HG03280 (cell line): ENCODE measurements around the gene TRAFD1.
"Not testable (repeated sequence)": the region's sequence is repeated elsewhere in the genome, so short reads cannot be mapped to it uniquely, and the experiment has no call there.

Source experiments
- ATAC-seq: cut with Tn5 transposase; IDR thresholded peaks from one replicate; pipeline ENCODE4 v1.9.1; 2021; ENCODE audit warnings: mild to moderate bottlenecking, moderate library complexity; ENCODE audit not compliant: unreplicated experiment

The TRAFD1 gene

DNA sequence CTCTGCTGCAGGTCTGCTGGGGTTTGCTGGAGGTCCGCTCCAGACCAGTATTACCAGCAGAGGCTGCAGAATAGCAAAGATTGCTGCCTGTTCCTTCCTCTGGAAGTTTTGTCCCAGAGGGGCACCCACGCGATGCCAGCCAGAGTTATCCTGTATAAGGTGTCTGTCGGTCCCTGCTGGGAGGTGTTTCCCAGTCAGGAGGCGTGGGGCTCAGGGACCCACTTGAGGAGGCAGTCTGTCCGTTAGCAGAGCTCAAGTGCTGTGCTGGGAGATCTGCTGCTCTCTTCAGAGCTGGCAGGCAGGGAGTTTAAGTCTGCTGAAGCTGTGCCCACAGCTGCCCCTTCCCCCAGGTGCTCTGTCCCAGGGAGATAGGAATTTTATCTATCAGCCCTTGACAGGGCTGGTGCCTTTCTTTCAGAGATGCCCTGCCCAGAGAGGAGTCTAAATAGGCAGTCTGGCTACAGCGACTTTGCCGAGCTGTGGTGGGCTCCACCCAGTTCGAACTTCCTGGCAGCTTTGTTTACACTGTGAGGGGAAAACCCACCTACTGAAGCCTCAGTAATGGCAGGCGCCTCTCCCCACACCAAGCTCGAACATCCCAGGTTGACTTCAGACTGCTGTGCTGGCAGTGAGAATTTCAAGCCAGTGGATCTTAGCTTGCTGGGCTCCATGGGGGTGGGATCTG lies 33.2 kb downstream of the TRAFD1 start:
- ATAC-seq, result not testable (repeated sequence)

DNA sequence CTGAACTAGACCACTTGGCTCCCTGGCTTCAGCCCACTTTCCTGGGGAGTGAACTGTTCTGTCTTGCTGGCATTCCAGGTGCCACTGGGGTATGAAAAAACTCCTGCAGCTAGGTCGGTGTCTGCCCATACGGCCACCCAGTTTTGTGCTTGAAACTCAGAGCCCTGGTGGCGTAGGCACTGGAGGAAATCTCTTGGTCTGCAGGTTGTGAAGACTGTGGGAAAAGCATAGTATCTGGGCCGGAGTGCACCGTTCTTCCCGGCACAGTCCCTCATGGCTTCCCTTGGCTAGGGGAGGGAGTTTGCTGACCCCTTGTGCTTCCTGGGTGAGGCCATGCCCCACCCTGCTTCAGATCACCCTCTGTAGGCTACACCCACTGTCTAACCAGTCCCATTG lies 33.8 kb downstream of the TRAFD1 start:
- no peak for ATAC-seq

DNA sequence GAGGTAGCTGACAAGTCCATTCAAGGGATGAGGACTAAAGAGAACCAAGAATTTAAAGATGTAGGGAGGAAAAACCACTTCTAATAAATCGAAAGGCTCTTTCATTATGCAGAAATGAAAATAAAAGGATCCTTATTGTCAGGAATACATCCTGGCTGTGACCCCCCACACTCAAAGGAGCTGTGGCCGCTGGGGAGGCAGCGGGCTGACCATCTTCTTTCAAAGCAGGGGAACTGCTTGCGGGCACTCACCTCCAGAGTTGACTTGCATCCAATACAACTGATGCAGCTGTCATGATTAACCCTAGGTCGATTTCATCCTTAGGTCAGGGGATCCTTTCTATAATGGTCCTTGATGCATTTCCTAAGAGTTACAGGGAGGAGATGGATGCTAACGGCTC lies 35.3 kb downstream of the TRAFD1 start:
- ATAC-seq, result no peak

DNA sequence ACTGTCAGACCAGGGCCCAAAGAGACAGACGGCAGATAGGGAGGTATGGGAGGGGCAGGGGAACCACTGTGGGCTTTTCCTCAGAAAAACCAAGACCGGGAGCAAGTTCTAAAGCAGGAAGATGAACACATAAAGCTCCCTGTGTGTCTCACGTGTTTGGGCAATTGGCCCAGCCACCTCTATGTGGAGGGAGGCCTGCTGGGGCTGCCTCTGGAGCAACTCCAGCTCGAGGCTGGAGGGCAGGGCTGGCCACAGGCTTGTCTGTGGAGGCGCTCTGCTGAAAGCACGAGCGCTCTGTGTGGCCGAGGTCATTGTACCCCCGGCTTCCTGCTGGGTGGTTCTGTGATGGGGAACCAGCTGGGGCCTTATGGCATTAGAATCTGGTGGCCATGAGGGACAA lies 36.4 kb downstream of the TRAFD1 start:
- ATAC-seq, result no peak

DNA sequence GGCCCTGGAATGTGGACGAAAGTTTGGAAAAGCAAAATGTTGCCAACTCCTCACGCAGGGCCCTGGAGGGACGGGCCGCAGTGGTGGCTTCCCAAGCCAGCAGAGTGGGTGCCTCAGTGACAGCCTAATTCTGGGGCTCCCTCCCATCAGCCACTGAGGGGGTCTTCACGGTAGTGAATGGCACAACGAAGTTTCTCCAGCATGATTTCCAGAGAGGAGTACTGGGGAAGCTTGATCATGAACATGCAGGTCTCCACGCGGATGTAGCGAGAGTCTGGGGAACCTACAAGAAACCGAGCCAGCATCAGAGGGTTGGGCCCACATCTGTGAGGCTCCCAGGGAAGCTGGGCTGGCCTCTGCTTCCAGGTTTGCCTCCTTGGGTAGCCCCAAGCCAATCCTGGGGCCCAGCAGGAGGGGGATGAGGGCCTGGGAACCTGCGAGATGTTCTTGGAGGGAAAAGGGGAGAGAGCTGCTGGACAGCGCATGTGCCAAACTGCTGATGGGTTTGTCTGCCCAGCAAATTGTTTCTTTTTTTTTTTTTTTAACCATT lies 37.0 kb downstream of the TRAFD1 start:
- no peak for ATAC-seq

DNA sequence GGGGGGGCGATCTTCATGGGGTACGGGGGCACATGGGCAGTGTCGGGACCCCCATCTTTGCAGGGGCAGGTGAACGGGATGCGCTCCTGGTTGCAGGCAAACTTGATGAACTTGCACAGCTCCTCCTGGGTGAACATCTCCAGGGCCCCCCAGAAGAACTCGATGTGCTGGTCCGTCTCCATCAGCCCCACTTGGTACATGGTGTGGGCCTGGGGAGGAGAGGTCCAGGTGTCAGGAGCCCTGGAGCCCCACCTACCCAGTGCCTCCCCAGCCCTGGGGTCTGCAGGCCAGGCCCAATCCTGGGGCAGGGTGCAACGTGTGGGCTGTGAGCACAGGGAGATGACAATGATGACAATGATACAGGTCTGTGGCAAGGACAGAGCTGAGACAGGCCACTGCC lies 37.7 kb downstream of the TRAFD1 start:
- no peak for ATAC-seq

DNA sequence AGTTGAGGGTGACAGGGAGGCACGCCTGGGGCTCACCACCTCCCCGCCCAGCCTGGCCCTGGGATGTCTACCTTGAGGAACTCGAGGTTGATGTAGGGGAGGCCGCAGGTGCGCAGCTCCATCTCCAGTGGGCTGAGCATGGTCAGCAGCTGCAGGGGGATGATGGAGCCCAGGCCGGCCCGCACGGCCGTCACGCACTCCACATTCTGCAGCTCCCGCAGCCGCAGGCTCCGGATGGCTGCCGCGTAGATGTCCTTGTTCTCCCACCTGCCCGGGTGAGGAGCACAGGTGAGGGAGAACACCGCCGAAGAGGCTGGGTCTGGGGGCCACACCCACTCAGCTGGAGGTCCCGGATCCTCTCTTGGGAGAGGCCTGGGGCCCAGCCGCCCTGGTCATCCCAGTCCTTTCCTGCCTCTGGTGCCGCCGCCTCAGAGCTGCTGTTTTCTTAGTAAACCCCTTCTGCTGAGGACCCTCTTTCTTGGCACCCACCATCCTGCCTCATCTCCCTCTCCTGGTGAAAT lies 38.2 kb downstream of the TRAFD1 start:
- ATAC-seq, result no peak

DNA sequence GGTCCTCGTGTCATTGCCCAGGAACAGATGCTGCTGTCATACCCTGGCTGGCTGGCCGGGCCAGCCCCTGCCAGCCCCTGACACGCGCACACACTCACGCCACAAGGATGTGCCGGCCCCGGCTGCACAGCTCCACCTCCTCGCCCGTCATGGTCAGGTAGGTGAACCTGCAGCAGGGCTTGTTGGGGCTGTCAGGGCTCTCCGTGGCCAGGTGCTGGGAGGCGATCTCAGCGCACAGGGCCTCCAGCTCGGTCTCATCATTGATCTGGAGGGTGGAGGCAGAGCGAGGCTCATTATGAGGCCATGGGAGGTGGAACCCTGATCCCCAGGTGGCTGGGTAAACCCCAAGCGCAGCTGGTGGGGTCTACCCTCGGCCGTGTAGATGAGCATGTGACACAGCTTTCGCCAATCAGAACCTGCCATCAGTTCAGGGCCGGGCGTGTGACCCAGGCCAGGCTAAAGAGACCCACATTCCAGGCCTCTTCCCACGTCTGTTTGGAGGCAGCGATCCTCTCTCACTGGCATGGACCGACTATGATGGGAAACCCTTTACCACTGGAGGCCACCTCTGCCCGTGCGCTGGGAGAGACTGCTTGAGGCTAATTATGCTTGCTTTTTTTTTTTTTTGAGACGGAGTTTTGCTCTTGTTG lies 38.8 kb downstream of the TRAFD1 start:
- no peak for ATAC-seq

DNA sequence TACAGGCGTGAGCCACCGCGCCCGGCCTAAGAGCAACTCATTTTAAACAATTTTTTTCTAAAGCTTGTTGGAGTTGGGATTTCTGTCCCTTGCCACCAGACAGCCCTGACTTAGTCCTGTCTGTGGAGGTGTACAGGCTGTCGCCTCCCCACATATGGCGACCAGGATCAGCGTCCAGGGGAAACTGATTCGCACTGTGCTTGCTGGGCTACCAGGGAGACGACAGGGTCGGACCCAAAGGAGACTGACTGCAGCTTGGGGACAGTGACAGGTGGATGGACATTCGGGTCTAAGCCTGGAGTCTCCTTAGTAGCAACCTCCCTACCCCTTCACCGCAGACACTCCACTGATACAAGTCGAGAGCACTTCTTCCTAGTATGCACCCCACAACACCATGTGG lies 40.3 kb downstream of the TRAFD1 start:
- no peak for ATAC-seq

DNA sequence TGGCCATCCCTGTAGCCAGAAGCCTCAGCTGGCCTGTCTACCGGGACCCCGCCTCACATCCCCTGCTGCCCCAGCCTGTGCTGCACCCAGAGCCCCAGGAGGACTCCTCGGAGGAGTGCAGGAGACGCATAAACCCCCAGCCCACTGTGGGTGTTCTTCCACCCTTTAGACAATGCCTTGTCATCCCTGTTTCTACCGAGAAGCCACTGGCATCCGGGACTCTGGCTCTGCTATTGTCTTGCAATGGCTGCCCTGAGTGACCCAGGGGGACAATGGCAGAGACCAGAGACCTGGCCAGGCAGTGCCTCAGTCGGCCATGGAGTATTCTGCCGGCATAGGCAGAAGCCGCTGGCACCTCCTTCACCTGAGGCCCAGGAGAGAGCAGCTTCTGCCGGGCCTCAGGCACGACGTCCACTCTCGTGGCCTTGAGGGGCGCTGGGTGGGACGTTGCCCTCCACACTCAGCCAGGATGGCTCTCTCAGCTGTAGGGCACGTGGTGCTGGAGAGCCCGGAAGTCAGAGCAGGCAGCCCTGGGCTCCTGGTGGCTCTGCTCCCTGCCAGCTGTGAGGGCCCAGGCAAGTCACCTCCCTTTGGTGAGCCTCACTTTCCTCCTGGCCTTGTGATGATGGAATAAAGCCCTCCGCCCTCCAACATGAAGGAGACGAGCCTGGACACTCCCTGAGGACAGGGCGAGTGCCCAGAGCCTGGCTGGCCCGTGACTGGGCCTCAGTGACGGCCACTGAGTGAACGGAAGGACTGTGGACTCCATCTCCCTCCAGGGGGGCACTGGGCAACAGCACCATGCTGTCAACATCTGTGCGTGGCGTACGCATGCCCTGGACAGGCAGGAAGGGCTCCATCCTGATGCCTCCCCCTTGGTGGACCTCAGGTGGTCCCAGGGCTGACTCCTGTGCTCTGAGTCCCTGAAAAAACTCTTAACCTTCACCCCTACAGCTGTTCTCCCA lies 41.0 kb downstream of the TRAFD1 start:
- no peak for ATAC-seq

DNA sequence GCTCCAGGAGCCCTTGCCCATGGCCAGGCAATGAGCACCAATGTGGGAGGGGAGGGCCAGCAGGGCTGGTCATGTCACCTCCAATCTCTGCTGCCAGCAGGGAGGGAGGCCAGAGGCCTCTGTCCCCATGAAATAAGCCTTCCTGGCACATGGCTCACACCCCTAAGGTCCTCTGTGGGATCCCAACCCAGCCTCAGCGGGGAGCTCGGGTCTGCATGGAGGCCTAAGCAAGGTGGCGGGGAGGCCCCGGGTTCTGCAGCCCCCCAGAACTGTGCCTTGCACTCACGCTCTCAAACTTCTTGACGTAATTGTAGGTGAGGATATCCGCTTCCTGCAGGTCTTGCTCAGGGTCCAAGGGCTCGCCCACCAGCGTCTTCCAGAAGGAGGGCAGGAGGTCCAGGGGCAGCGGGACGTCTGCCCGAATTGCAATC lies 41.7 kb downstream of the TRAFD1 start:
- ATAC-seq, result no peak

DNA sequence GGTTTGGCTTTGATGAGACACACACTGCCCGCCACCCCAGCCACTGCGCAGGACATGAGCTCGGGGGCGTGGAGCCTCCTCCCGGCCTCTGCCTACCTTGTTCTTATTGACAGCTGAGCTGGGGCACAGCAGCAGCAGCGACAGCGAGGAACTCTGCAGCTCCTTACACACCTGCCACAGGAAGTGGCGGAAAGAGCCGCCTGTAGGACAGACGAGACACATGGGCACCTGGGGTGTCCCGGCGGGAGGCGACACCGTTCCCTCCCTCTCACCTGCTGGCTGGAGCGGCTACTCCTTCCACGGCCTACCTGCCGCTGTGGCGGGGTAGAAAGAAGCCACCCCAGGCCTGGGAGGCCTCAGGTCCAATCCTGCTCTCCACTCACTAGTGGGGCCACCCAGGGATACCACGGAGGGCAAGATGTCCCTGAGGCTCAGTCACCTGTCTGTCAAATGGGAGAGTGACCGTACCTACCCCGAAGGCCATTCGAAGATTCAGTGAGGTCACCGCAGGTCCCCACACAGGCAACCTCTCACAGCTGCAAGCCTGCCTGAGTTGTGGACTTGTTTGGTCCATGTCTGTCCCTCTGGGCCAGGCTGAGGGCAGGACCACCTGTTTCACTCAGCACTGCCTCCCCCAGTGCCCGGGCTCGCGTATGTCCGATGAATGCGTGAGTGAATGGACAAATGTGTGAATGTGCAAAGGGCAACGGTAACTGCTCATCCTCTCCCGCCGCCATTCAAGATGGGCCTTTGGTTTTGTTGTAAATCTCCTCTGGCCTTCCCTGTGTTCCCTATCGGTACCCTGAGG lies 42.6 kb downstream of the TRAFD1 start:
- no peak for ATAC-seq

DNA sequence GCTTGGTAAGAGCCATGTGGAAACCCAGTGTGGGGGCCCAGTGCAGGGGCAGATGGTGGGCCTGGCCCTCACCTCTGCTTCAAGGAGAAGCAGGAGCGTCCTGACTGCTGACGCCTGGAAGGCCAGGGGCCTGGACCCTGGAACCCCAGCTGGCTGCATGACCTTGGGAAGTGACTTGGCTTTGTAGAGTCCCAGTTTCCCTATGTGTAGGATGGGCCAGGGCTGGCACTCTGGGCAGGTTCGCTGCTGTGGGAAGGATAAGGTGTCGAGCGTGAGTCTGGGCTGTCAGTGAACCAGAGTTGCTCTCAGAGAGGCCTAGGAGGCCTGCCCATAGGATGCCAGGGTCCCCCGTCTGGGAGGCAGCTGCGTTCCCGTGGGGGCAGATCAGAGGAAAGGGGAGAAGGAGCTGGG lies 43.2 kb downstream of the TRAFD1 start:
- no peak for ATAC-seq

DNA sequence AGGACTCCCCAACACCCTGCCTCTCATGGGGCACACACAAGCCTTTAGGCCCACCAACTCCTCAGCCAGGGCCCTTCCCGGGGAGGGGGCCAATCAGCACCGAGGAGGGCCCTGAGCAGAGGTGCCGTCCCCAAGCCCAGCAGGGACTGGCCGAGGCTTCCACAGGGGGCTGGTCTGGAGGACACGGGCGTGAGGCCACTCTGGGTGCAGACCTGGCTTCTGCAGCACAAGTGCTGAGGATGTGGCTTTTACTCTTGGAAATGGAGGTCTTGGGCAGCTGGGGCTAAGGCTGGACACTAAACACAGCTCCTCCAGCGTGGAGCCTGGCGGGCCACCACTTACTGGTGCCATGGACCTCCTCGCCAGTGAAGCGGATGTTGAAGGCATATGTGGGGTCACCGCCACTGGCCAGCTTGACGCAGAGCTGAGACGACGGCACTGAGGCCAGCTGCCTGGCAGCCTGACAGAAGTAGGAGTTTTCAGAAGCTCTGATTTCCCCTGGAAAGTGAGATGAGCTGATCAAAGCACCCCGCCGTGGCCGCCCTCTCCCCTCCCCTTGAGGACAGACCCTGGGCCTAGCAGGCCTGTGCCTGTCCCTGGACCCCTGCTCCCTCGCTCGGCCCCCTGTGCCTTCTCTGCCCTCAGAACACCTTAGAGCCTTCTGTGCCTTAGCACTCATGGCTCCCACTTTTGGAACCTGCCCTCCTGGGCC lies 44.0 kb downstream of the TRAFD1 start:
- ATAC-seq, result no peak

DNA sequence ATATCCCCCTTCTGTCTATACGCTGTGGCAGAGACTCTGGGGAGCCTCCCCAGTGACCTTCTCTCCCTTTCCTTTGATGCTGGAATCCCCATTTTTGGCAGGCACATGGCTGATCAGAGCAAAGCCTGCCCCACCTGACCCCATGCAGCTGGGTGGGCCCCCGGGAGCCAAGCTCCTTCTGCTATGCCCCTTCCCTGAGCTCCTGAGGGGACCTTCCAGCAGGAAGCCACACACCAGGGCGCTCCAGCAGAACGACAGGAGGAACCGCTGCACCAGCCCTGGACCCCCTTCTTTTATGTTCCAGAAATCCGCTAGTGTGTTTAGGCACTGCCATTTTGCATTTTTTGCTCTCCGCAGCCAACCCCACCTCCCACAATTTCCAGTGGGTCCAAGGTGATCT lies 44.6 kb downstream of the TRAFD1 start:
- no peak for ATAC-seq

DNA sequence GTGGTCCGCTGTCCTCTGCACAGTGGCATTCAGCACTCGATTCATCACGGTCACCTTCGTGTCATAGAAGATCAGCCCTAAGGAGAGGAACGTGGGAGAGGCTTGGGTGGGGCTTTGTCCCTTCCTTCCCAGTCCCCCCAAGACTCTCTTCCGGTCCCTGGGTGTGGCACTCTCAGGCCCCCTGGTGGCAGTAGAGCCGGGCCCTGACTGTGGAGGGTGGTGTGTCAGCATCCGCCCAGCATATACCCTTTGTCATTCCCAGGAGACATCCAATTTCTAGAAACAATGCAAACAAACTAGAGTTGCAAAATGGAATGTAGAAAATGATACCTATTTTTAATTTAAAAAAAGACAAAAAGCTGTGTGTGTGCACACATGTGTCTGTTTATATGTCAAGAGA lies 45.0 kb downstream of the TRAFD1 start:
- no peak for ATAC-seq

DNA sequence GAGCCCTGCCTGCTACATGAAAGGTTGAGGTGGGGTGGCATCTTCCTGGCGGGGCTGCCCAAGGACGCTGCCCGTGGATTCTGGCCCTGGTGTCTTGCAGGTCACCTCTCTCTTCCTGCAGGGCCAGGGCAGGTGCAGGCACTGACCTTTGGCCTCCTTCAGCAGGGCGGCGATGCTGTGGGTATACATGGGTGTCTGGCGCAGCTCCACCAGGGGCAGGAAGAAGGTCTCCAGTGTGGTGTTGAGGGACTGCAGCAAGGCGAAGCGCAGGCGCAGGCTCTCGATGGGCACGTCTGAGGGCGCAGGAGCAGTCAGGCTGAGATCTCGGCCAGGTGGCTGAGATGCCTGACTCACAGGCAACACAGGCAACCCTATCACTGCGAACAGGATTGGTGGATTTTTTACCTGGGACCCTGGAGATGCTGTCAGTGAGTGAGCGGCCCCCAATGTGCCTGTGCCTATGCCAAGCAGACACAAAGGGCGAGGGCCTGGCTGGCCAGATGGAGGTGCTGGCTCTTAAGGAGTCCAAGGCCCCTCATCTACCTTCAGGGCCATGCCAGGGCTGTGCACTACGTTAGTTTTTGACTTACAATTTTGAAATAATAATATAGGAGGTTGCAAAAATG lies 45.7 kb downstream of the TRAFD1 start:
- no peak for ATAC-seq

DNA sequence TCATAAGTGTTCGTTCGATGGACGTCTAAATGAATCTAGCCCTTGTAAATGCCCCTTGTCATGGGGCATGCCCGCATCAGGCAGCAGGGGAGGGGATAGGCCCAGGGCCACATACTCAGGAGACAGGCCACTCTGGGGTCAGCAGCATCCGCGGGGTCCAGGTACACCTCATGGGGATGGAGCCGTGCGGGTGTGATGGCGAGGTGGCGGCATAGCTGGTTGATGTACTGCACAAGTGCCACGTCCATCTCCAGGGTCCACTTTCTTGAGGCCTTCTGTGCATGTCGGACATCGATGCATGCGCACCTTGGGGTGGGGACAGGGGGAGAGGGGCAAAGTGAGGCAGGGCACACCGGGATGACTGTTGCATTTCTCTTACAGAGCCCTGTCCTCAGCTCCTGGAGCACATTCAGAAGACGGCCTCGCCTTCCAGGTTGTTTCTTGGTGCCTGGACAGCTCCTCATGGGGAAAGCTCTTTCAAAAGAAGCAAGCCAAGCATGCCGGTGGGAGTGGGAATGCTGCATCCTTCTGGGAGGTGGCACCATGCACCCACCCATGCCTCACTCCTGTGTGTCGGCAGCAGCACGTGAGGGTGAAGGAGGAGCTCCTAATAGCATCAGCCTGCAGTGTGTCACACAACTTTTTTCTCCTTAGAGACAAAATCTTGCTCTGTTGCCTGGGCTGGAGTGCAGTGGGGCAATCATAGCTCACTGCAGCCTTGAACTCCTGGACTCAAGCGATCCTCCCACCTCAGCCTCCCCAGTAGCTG lies 47.4 kb downstream of the TRAFD1 start:
- ATAC-seq, result no peak
